Gastroesophageal sphincter (tissue), 4 donors: Measurements from ENCODE around the gene WDR70. TPM values are rescaled to one million over a fixed set of nuclear protein-coding genes. Genes with fewer than 3 reads are reported as not detected.

Experiments
- ATAC-seq: fragments of 150-250 bp; one replicate; pipeline ENCODE4 v1.9.1; 2016; ENCODE audit warnings: mild to moderate bottlenecking, moderate library complexity
- H3K27ac ChIP-seq, 4 donors: fragments of 200-600 bp; sonication (generic) in 3 of 4; 1 replicate in 3 of 4; 2 replicates in 1 of 4; pipeline ENCODE4 v1.5.1; 2016 to 2019
- H3K27me3 ChIP-seq: fragments of 200-600 bp; sonication (generic); one replicate; pipeline ENCODE4 v1.5.1; 2019
- H3K36me3 ChIP-seq, 2 donors: fragments of 200-600 bp; sonication (generic); one replicate each; pipeline ENCODE4 v1.5.1; 2019; ENCODE audit warnings: control low read depth in 1 of 2
- H3K4me1 ChIP-seq, 3 donors: fragments of 200-600 bp; sonication (generic); 1 replicate in 2 of 3; 2 replicates in 1 of 3; pipeline ENCODE4 v1.5.1; 2016 to 2019; ENCODE audit warnings: control low read depth in 2 of 3
- H3K4me3 ChIP-seq, 2 donors: fragments of 200-600 bp; sonication (generic); one replicate each; pipeline ENCODE4 v1.5.1; 2019; ENCODE audit warnings: mild to moderate bottlenecking in 1 of 2, moderate library complexity in 1 of 2
- H3K9me3 ChIP-seq, 3 donors: fragments of 200-600 bp; sonication (generic); one replicate each; pipeline ENCODE4 v1.5.1; 2017 to 2019; ENCODE audit warnings: control low read depth in 2 of 3
- EP300 ChIP-seq: sonication (generic); formaldehyde crosslinking; IDR thresholded peaks from one replicate; pipeline ENCODE4 v1.6.1; 2017; ENCODE audit warnings: antibody characterized with exemption, mild to moderate bottlenecking
- POLR2A ChIP-seq, 2 donors: fragments of 450-650 bp; IDR thresholded peaks; one replicate each; pipeline ENCODE4 v1.6.1; 2017; ENCODE audit warnings: antibody characterized with exemption in 2 of 2, mild to moderate bottlenecking in 2 of 2, moderate library complexity in 1 of 2
- POLR2AphosphoS5 ChIP-seq: sonication (generic); formaldehyde crosslinking; IDR thresholded peaks from one replicate; pipeline ENCODE4 v1.6.1; 2017; ENCODE audit warnings: antibody characterized with exemption
- WGBS, 2 donors: methylation state at CpG; one replicate each; pipeline ENCODE4 v1.1.5; 2018; ENCODE audit warnings: low coverage in 1 of 2; 5-methylcytosine and 5-hydroxymethylcytosine counted together
- total RNA-seq, 4 donors: library from RNA; depleted of rRNA; stranded (reverse); fragments of >200 nt; gene quantifications; one replicate each; pipeline ENCODE4 v1.1.0, GENCODE V29; 2016
- TF ChIP-seq, protein P1 (sequence below), 4 experiments: fragments of 200-600 bp in 2 of 4; fragments of 450-650 bp in 2 of 4; sonication (generic) in 1 of 4; IDR thresholded peaks; one replicate each; pipeline ENCODE4 v1.5.1; 2017 to 2019; ENCODE audit warnings: antibody characterized with exemption in 4 of 4, mild to moderate bottlenecking in 2 of 4, moderate library complexity in 2 of 4

Gene WDR70
- total RNA-seq, 4 donors from 2014 or later, result 15.5 to 24.3 (median 22.2) TPM

DNA sequence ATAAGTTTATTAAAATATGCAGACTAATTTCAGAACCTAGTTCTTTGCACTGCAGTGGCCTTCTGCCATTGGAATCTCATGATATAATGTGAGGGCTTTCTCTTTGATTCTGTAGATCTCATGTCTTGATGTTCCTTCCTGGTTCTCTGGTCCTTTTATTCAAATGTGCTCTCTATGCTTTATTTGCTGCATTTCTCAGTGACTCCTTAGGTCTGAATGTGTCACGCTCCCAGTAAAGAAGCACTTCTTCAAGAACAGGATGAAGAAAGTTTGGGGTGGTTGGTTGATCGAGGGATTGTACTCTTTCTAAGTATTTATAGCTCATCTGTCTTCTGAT lies 338.1 kb downstream of the WDR70 start:
- Histone ChIP-seq H3K4me3 (no peak overlapping the region), H3K9me3 (no peaks in the 10 kb centered on the region), H3K27me3 (no peaks in the 10 kb centered on the region), H3K4me1 (peaks cover 4 to 24% (median 10%) of the 10 kb centered on the region in 3 donors), H3K27ac (peak overlapping the region; percentile 5 to 65 (median 58)), H3K36me3 (peaks cover 0 to 13% of the 10 kb centered on the region in 2 donors)
- no peak for TF ChIP-seq EP300
- no peak for TF ChIP-seq POLR2A (IDR thresholded peaks at IDR 0.05)
- TF ChIP-seq, protein P1, sequence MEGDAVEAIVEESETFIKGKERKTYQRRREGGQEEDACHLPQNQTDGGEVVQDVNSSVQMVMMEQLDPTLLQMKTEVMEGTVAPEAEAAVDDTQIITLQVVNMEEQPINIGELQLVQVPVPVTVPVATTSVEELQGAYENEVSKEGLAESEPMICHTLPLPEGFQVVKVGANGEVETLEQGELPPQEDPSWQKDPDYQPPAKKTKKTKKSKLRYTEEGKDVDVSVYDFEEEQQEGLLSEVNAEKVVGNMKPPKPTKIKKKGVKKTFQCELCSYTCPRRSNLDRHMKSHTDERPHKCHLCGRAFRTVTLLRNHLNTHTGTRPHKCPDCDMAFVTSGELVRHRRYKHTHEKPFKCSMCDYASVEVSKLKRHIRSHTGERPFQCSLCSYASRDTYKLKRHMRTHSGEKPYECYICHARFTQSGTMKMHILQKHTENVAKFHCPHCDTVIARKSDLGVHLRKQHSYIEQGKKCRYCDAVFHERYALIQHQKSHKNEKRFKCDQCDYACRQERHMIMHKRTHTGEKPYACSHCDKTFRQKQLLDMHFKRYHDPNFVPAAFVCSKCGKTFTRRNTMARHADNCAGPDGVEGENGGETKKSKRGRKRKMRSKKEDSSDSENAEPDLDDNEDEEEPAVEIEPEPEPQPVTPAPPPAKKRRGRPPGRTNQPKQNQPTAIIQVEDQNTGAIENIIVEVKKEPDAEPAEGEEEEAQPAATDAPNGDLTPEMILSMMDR (IDR thresholded peaks at IDR 0.05), result no peak
- TF ChIP-seq POLR2AphosphoS5, result no peak
- WGBS, 2 donors, result 17 to 28% methylated on average over 2 of the region's 2 CpGs
- no peak for ATAC-seq

DNA sequence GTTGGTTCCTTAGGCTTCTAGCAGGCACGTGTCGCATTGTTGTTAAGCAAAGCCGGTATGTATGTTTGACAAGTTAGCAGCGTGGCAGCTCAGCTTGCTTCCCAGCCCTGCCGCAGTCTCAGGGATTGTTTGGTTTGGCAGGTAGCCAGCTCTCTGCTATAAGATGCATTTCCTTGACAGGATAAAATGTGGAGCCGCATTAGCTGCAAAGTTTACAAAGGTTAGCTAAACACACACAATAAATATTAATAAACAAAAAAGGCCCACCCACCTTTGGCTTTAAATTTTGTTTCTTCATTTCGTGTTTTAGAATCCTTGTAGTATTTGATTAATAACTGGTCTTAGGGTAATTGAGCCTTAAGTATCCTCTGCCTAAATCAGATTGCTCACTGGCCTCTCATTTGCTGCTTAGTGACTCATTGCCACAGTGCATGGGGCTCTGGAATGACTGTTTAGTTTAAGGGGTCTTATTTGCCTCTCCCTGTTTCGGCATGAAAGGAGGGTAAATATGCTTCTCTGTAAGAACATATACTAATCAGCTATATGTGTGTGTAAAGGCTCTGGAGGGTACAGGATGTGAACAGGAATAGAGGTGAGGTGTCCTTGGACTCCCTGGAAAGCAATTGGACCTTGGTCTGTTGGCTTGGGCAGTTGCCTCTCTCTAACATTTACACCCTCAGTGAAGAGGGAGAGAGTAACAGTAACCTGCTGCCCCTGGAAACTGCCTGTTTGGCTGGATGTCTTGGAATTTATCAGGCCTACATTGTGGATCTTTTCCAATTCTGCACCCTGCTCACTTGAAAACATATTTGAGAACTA lies 338.7 kb downstream of the WDR70 start:
- H3K9me3 ChIP-seq, result no peaks in the 10 kb centered on the region
- TF ChIP-seq, protein P1 (IDR thresholded peaks at IDR 0.05), result no peak
- TF ChIP-seq POLR2AphosphoS5, result peak; percentile 11
- no peaks in the 10 kb centered on the region for H3K27me3 ChIP-seq
- ATAC-seq, result no peak
- H3K27ac ChIP-seq, result peak overlapping the region; percentile 8 to 65 (median 58)
- peaks cover 0 to 18% of the 10 kb centered on the region in 2 donors for H3K36me3 ChIP-seq
- 23 to 24% methylated on average over 8 of the region's 8 CpGs for WGBS, 2 donors
- H3K4me1 ChIP-seq, result peaks cover 4 to 24% (median 10%) of the 10 kb centered on the region in 3 donors
- H3K4me3 ChIP-seq, result no peak overlapping the region

DNA sequence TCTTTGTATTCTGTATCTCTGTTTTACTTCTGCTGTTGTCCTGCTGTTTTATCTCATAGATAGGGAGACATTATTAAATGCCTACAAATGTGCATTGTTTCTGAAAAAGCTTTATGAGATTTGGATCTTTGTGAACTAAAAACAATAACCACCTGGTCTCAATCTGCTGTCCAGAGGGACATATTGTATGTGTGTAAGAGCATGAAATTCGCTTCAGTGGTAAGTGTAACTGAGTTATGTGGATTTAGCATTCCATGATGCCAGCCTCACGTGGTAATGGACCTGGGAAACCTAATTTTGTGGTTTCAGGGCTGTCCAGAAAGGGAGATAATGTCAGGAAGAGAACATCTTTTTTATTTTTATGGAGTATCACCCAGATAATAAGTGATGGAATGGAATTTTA lies 341.4 kb downstream of the WDR70 start:
- no peak for ATAC-seq
- Histone ChIP-seq H3K36me3 (peaks cover 0 to 29% of the 10 kb centered on the region in 2 donors), H3K27ac (no peak overlapping the region), H3K9me3 (no peaks in the 10 kb centered on the region), H3K4me1 (peaks cover 4 to 24% (median 10%) of the 10 kb centered on the region in 3 donors), H3K4me3 (no peak overlapping the region), H3K27me3 (no peaks in the 10 kb centered on the region)
- WGBS, 2 donors, result 80 to 96% methylated on average over 2 of the region's 2 CpGs
- TF ChIP-seq POLR2AphosphoS5, result no peak
- TF ChIP-seq POLR2A (IDR thresholded peaks at IDR 0.05), result no peak
- TF ChIP-seq EP300, result no peak
- TF ChIP-seq, protein P1 (IDR thresholded peaks at IDR 0.05), result no peak

DNA sequence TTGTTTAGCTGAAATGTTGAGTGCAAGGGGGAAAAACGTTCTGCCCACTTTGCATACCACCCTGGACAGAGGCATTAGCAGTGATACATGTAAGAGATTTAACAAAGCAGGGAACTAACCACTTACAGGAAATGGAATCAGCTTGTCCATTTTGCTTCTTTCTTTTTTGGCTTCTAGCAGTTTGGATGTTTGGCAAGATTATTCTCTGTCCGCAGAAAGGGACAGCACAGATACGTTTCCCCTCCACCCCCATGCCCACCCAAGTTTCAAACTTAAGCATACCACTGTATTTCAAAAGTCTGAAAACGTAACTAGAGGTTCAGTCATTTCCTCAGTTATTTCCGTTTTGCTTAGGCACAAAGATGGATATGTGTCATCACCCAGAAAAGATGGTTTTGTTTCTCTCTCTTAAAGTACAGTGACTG lies 342.3 kb downstream of the WDR70 start:
- Histone ChIP-seq H3K27ac (no peak overlapping the region), H3K4me3 (no peak overlapping the region), H3K36me3 (peaks cover 0 to 36% of the 10 kb centered on the region in 2 donors), H3K27me3 (no peaks in the 10 kb centered on the region), H3K4me1 (peaks cover 4 to 23% (median 10%) of the 10 kb centered on the region in 3 donors), H3K9me3 (no peaks in the 10 kb centered on the region)
- no peak for TF ChIP-seq POLR2A (IDR thresholded peaks at IDR 0.05)
- TF ChIP-seq, protein P1 (IDR thresholded peaks at IDR 0.05), result no peak
- no peak for TF ChIP-seq EP300
- no peak for TF ChIP-seq POLR2AphosphoS5
- 67 to 68% methylated on average over 4 to 5 of the region's 5 CpGs for WGBS, 2 donors
- no peak for ATAC-seq
